ENCODE results near the gene SRSF1. TPM values are rescaled to one million over a fixed set of nuclear protein-coding genes. Genes with fewer than 3 reads are reported as not detected.
"Not testable (repeated sequence)": the region's sequence is repeated elsewhere in the genome, so short reads cannot be mapped to it uniquely, and the experiment has no call there.

The SRSF1 gene
- 417 and 421 TPM in 2 replicates for total RNA-seq

- intact Hi-C loops (cut with micrococcal nuclease): loop anchor here (1.0 to 5.0 kb wide), 6 partner anchors 19 to 920 kb away; partner anchors contain the start of genes AKAP1, MRPS23 and VEZF1
These were observed at the start of gene SRSF1 for GRCh38 chr17:58006924-58007780. Gene SRSF1, minus strand, starts transcription at chr17:58007246. Its CDS starts 109 bp downstream, at chr17:58007137.

- intact Hi-C loops (cut with micrococcal nuclease): no loop called here
These were observed 49.4 kb upstream of the SRSF1 start for GRCh38 chr17:58056476-58056875.

GRCh38 chr17:58054641-58055040, 47.6 kb upstream of the SRSF1 start:
- intact Hi-C loops (cut with micrococcal nuclease): no loop called here

- intact Hi-C loops (cut with micrococcal nuclease): no loop called here
These were observed 46.1 kb upstream of the SRSF1 start for GRCh38 chr17:58052945-58053715.

- intact Hi-C loops (cut with micrococcal nuclease): no loop called here
These were observed 45.4 kb upstream of the SRSF1 start for GRCh38 chr17:58052407-58052806.

- intact Hi-C loops (cut with micrococcal nuclease): no loop called here
These were observed 44.4 kb upstream of the SRSF1 start for GRCh38 chr17:58051468-58051867.

GRCh38 chr17:58050966-58051365, 43.9 kb upstream of the SRSF1 start:
- intact Hi-C loops (cut with micrococcal nuclease): no loop called here

- intact Hi-C loops (cut with micrococcal nuclease): no loop called here
These were observed 42.5 kb upstream of the SRSF1 start for GRCh38 chr17:58049533-58049932.

- intact Hi-C loops (cut with micrococcal nuclease): no loop called here
These were observed 40.5 kb upstream of the SRSF1 start for GRCh38 chr17:58047376-58048150.

- intact Hi-C loops (cut with micrococcal nuclease): no loop called here
These were observed 39.4 kb upstream of the SRSF1 start for GRCh38 chr17:58046239-58047094.

GRCh38 chr17:58044256-58044655, 37.2 kb upstream of the SRSF1 start:
- intact Hi-C loops (cut with micrococcal nuclease): not testable (repeated sequence)

- intact Hi-C loops (cut with micrococcal nuclease): no loop called here
These were observed 36.5 kb upstream of the SRSF1 start for GRCh38 chr17:58043221-58044181.

- intact Hi-C loops (cut with micrococcal nuclease): no loop called here
These were observed 34.1 kb upstream of the SRSF1 start for GRCh38 chr17:58041161-58041560.

- intact Hi-C loops (cut with micrococcal nuclease): no loop called here
These were observed 33.3 kb upstream of the SRSF1 start for GRCh38 chr17:58040386-58040785.

GRCh38 chr17:58039975-58040374, 32.9 kb upstream of the SRSF1 start:
- intact Hi-C loops (cut with micrococcal nuclease): no loop called here

- intact Hi-C loops (cut with micrococcal nuclease): no loop called here
These were observed 25.8 kb upstream of the SRSF1 start for GRCh38 chr17:58032691-58033415.

GRCh38 chr17:58028578-58028977, 21.5 kb upstream of the SRSF1 start:
- intact Hi-C loops (cut with micrococcal nuclease): no loop called here

GRCh38 chr17:58020401-58020800, 13.4 kb upstream of the SRSF1 start:
- intact Hi-C loops (cut with micrococcal nuclease): no loop called here

GRCh38 chr17:58019521-58019920, 12.5 kb upstream of the SRSF1 start:
- intact Hi-C loops (cut with micrococcal nuclease): no loop called here
